GM12872 (cell line): ENCODE results near the gene ACRV1.

Experiments
- CTCF ChIP-seq: IDR thresholded peaks from 3 replicates; pipeline ENCODE4 v1.5.1; 2011; ENCODE audit warnings: low read depth, mild to moderate bottlenecking, low read length, moderate library complexity; ENCODE audit not compliant: insufficient read depth

ACRV1 gene

GRCh38 chr11:125649465-125650166 is 31.0 kb downstream of the ACRV1 start:
- TF ChIP-seq CTCF: no peak

- no peak for TF ChIP-seq CTCF
These were observed 34.8 kb downstream of the ACRV1 start for GRCh38 chr11:125645871-125646270.

- TF ChIP-seq CTCF: no peak
These were observed 42.3 kb downstream of the ACRV1 start for GRCh38 chr11:125638315-125638714.

- TF ChIP-seq CTCF: no peak
These were observed 42.8 kb downstream of the ACRV1 start for GRCh38 chr11:125637840-125638239.

GRCh38 chr11:125627236-125627910 is 53.3 kb downstream of the ACRV1 start:
- no peak for TF ChIP-seq CTCF

- peak; percentile 37; the same call in 1 of the 3 replicates for TF ChIP-seq CTCF
These were observed 54.2 kb downstream of the ACRV1 start for GRCh38 chr11:125626288-125626950.

GRCh38 chr11:125625630-125626287 is 54.9 kb downstream of the ACRV1 start:
- TF ChIP-seq CTCF: no peak
